ENCODE measurements around the gene BCL2L14.
"Not testable (repeated sequence)": the region's sequence is repeated elsewhere in the genome, so short reads cannot be mapped to it uniquely, and the experiment has no call there.

BCL2L14 gene

GRCh38 chr12:12110923-12111555 is 40.3 kb downstream of the BCL2L14 start:
- DNase-seq: not testable (repeated sequence)

GRCh38 chr12:12115514-12115913 is 44.8 kb downstream of the BCL2L14 start:
- DNase-seq: no peak

- no peak for DNase-seq
These were observed 45.9 kb downstream of the BCL2L14 start for GRCh38 chr12:12116677-12117076.

- no peak for DNase-seq
These were observed 50.3 kb downstream of the BCL2L14 start for GRCh38 chr12:12121061-12121460.

- no peak for DNase-seq
These were observed 52.4 kb downstream of the BCL2L14 start for GRCh38 chr12:12123036-12123604.

GRCh38 chr12:12126551-12126950 is 55.8 kb downstream of the BCL2L14 start:
- no peak for DNase-seq

- no peak for DNase-seq
These were observed 56.6 kb downstream of the BCL2L14 start for GRCh38 chr12:12127304-12127703.

- no peak for DNase-seq
These were observed 57.9 kb downstream of the BCL2L14 start for GRCh38 chr12:12128670-12129069.

- no peak for DNase-seq
These were observed 62.5 kb downstream of the BCL2L14 start for GRCh38 chr12:12133259-12133658.

GRCh38 chr12:12133785-12134184 is 63.0 kb downstream of the BCL2L14 start:
- DNase-seq: no peak

GRCh38 chr12:12138203-12139154 is 67.7 kb downstream of the BCL2L14 start:
- DNase-seq: no peak

- DNase-seq: no peak
These were observed 70.3 kb downstream of the BCL2L14 start for GRCh38 chr12:12141000-12141399.

GRCh38 chr12:12144531-12144930 is 73.8 kb downstream of the BCL2L14 start:
- DNase-seq: not testable (repeated sequence)

GRCh38 chr12:12147111-12147510 is 76.4 kb downstream of the BCL2L14 start:
- no peak for DNase-seq
